Neutrophil (primary cell): ENCODE data around the gene FOXK2.
"Not testable (repeated sequence)": the region's sequence is repeated elsewhere in the genome, so short reads cannot be mapped to it uniquely, and the experiment has no call there.

Experiments
- H3K27ac ChIP-seq: fragments of 200-600 bp; sonication (generic); 2 replicates; pipeline ENCODE4 v1.5.1; 2016; ENCODE audit warnings: mild to moderate bottlenecking, moderate library complexity
- H3K27me3 ChIP-seq: fragments of 200-600 bp; sonication (generic); 2 replicates; pipeline ENCODE4 v1.6.0; 2016; ENCODE audit warnings: mild to moderate bottlenecking
- H3K36me3 ChIP-seq: fragments of 200-600 bp; sonication (generic); 2 replicates; pipeline ENCODE4 v1.5.1; 2017
- H3K4me1 ChIP-seq, 2 experiments: fragments of 200-600 bp in 1 of 2; sonication (generic) in 1 of 2; 1 replicate in 1 of 2; 2 replicates in 1 of 2; pipeline versions ENCODE4 v1.5.1 to v1.6.1; 2013 to 2016; ENCODE audit warnings: low read depth in 1 of 2, low read length in 1 of 2, mild to moderate bottlenecking in 1 of 2, moderate library complexity in 1 of 2; ENCODE audit not compliant: control insufficient read depth in 1 of 2, insufficient read depth in 1 of 2
- H3K4me3 ChIP-seq, 2 experiments: fragments of 200-600 bp in 1 of 2; sonication (generic) in 1 of 2; 1 replicate in 1 of 2; 2 replicates in 1 of 2; pipeline ENCODE4 v1.5.1; 2013 to 2016; ENCODE audit warnings: low read depth in 1 of 2, low read length in 1 of 2, mild to moderate bottlenecking in 1 of 2, moderate library complexity in 1 of 2
- H3K9me3 ChIP-seq: fragments of 200-600 bp; sonication (generic); 2 replicates; pipeline ENCODE4 v1.5.1; 2016
- TF ChIP-seq, protein P1 (sequence below): fragments of 200-600 bp; sonication (generic); IDR thresholded peaks from 2 replicates; pipeline ENCODE4 v1.5.1; 2016; ENCODE audit warnings: antibody characterized with exemption

Gene FOXK2

DNA sequence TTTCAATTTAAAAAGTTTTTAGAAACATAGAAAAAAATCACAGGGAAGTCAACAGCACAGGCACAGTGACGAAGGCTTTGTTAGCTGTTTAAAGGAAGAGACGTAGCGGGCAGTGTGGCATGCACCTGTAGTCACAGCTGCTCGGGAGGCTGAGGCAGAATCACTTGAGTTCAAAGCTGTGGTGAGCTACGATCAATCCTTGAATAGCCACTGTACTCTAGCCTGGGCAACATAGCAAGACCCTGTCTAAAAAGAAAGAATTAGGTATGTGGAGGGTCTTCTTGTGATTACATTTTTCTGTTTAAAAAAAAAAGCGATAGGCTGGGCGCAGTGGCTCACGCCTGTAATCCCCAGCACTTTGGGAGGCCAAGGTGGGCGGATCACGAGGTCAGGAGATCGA, 50.1 kb downstream of the FOXK2 start:
- peaks cover 78% of the 10 kb centered on the region for H3K36me3 ChIP-seq
- TF ChIP-seq, protein P1, sequence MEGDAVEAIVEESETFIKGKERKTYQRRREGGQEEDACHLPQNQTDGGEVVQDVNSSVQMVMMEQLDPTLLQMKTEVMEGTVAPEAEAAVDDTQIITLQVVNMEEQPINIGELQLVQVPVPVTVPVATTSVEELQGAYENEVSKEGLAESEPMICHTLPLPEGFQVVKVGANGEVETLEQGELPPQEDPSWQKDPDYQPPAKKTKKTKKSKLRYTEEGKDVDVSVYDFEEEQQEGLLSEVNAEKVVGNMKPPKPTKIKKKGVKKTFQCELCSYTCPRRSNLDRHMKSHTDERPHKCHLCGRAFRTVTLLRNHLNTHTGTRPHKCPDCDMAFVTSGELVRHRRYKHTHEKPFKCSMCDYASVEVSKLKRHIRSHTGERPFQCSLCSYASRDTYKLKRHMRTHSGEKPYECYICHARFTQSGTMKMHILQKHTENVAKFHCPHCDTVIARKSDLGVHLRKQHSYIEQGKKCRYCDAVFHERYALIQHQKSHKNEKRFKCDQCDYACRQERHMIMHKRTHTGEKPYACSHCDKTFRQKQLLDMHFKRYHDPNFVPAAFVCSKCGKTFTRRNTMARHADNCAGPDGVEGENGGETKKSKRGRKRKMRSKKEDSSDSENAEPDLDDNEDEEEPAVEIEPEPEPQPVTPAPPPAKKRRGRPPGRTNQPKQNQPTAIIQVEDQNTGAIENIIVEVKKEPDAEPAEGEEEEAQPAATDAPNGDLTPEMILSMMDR, result no peak
- H3K27ac ChIP-seq, result no peak overlapping the region

DNA sequence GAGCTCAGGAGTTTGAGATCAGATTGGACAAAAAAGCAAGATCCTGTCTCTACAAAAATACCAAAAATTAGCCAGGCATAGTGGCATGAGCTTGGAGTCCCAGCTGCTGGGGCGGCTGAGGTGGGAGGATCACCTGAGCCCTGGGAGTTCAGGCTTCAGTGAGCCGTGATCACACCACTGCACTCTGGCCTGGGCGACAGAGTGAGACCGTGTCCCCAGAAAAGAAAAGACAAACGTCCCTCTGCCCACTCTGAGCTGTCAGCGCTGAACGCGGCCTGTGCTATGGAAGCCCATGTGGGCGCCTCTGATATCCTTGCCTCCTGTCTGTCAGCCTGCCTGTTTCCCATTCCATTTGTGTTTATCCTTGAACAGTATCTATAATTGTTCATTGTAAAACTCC, 50.7 kb downstream of the FOXK2 start:
- Histone ChIP-seq H3K9me3 (no peaks in the 10 kb centered on the region), H3K36me3 (peaks cover 77% of the 10 kb centered on the region), H3K27me3 (no peaks in the 10 kb centered on the region), H3K4me3 (no peak overlapping the region), H3K4me1 (peaks cover 9 to 10% of the 10 kb centered on the region in 2 experiments), H3K27ac (no peak overlapping the region)
- TF ChIP-seq, protein P1, result no peak

More for the DNA sequence above, 50.1 kb downstream of the FOXK2 start:
- no peaks in the 10 kb centered on the region for H3K9me3 ChIP-seq
- peaks cover 6 to 8% of the 10 kb centered on the region in 2 experiments for H3K4me1 ChIP-seq
- no peak overlapping the region for H3K4me3 ChIP-seq
- no peaks in the 10 kb centered on the region for H3K27me3 ChIP-seq

DNA sequence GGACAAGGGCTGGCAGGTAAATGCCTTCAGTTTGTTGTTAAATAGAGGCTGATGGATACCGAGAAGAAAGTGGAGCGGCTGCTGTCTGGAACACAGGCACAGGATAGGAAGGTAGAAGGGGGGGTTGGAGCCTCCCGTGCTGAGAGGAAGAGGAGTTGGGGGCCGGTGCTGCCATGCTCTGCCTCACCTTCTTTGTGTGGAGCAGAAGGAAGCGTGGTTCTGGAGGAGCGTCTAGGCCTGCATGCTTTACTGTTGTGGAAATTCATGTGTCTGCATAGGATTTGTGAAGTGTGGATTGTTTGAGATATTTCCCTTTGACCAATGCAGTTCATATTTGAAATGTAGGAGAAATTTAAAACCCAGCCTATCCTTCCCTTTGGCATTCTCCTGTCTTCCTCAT, 52.3 kb downstream of the FOXK2 start:
- H3K27me3 ChIP-seq, result no peaks in the 10 kb centered on the region

DNA sequence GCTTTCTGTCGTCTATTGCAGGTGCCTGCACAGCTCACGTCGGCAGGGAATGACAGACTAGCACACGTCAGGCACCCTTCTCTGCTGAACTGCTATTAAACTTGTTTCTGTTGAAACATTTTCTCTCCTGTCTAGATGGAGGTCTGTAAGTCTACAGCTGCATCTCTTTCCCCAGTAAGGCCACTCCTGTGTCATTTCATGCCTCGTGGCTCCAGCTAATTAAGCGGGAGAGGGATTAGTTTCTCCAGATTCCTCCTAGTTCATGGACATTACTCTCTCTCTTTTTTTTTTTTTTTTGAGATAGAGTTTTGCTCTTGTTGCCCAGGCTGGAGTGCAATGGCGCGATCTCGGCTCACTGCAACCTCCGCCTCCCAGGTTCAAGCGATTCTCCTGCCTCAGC, 54.5 kb downstream of the FOXK2 start:
- Histone ChIP-seq H3K36me3 (peaks cover 65% of the 10 kb centered on the region), H3K9me3 (no peaks in the 10 kb centered on the region), H3K4me1 (peaks cover 7 to 14% of the 10 kb centered on the region in 2 experiments), H3K27me3 (no peaks in the 10 kb centered on the region), H3K27ac (no peak overlapping the region), H3K4me3 (no peak overlapping the region)
- TF ChIP-seq, protein P1, result no peak

More for the DNA sequence above, 52.3 kb downstream of the FOXK2 start:
- Histone ChIP-seq H3K4me3 (no peak overlapping the region), H3K9me3 (no peaks in the 10 kb centered on the region), H3K36me3 (peaks cover 78% of the 10 kb centered on the region), H3K4me1 (peaks cover 7 to 9% of the 10 kb centered on the region in 2 experiments), H3K27ac (no peak overlapping the region)
- TF ChIP-seq, protein P1, result no peak

DNA sequence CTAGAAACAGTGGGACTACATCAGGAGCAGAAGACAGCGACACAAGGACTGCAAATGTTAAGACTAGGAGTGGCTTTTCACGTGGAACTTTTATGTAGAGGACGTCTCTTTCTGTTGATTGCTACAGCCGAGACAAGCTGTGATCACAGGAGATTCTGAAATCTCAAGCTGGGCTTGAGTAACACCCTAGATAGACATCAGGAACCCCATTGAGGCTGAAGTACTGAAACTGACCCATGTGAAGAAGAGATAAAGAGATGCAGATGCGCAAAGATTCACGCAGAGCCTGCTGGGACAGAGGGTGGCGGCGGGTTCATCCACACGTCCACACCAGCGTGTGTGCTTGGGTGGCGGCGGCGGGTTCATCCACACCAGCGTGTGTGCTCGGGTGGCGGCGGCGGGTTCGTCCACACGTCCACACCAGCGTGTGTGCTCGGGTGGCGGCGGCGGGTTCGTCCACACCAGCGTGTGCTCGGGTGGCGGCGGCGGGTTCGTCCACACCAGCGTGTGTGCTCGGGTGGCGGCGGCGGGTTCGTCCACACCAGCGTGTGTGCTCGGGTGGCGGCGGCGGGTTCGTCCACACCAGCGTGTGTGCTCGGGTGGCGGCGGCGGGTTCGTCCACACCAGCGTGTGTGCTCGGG, 56.2 kb downstream of the FOXK2 start:
- Histone ChIP-seq H3K27ac (peak overlapping the region; percentile 51), H3K4me1 (peaks cover 7 to 14% of the 10 kb centered on the region in 2 experiments), H3K36me3 (peaks cover 56% of the 10 kb centered on the region)
- H3K9me3 ChIP-seq, H3K4me3 ChIP-seq, H3K27me3 ChIP-seq: not testable (repeated sequence)

DNA sequence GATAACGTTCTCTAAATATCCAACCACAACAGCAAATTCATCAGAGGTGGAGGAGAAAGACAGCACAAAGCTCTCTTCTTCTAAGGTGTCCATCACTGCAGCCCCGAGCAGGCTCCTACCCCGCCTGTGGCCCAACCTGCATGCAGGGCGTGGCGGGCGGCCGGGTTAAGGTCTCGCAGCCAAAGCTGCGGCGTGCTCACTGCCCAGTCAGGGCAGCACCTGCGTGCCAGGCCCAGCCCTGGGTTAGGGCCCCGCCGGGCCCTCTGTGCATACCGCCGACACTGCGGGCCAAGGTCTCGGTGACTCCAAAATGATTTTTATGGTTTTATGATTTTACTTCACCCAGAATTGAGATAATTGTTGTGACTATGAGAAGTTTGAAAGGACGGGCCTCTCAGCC, 57.8 kb downstream of the FOXK2 start:
- H3K36me3 ChIP-seq, result peaks cover 44% of the 10 kb centered on the region
- no peaks in the 10 kb centered on the region for H3K9me3 ChIP-seq
- H3K4me1 ChIP-seq, result peaks cover 7 to 17% of the 10 kb centered on the region in 2 experiments
- no peak overlapping the region for H3K27ac ChIP-seq
- TF ChIP-seq, protein P1, result no peak
- no peak overlapping the region for H3K4me3 ChIP-seq
- no peaks in the 10 kb centered on the region for H3K27me3 ChIP-seq

DNA sequence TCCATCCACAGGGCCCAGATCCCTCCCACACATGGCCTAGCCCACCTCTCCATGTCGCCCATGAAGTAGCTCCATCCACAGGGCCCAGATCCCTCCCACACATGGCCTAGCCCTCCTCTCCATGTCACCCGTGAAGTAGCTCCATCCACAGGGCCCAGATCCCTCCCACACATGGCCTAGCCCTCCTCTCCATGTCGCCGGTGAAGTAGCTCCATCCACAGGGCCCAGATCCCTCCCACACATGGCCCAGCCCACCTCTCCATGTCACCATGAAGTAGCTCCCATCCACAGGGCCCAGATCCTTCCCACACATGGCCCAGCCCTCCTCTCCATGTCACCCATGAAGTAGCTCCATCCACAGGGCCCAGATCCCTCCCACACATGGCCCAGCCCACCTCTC, 60.4 kb downstream of the FOXK2 start:
- not testable (repeated sequence) for H3K27ac ChIP-seq, H3K9me3 ChIP-seq, H3K27me3 ChIP-seq, H3K4me3 ChIP-seq
- Histone ChIP-seq H3K4me1 (peaks cover 7 to 14% of the 10 kb centered on the region in 2 experiments), H3K36me3 (peaks cover 48% of the 10 kb centered on the region)
